Thoracic aorta (tissue), 2 donors: ENCODE results near the gene ENPP6. TPM values are rescaled to one million over a fixed set of nuclear protein-coding genes. Genes with fewer than 3 reads are reported as not detected.

ENCODE experiments used
- ATAC-seq: fragments of 150-250 bp; one replicate; pipeline ENCODE4 v1.8.0; 2017; ENCODE audit warnings: low read depth; ENCODE audit not compliant: insufficient number of reproducible peaks, low FRiP score
- DNase-seq: peaks from one replicate; pipeline ENCODE4 v3.0.0-alpha.2; 2020; ENCODE audit warnings: low spot score
- H3K27ac ChIP-seq, 2 donors: fragments of 200-600 bp; sonication (generic); 1 replicate in 1 of 2; 2 replicates in 1 of 2; pipeline ENCODE4 v1.5.1; 2016; ENCODE audit warnings: mild to moderate bottlenecking in 2 of 2, moderate library complexity in 2 of 2
- H3K27me3 ChIP-seq: fragments of 200-600 bp; sonication (generic); replicated peaks from 2 replicates; pipeline ENCODE4 v1.6.0; 2016; ENCODE audit warnings: mild to moderate bottlenecking; ENCODE audit not compliant: insufficient read depth
- H3K36me3 ChIP-seq: fragments of 200-600 bp; sonication (generic); one replicate; pipeline ENCODE4 v1.5.1; 2016
- H3K4me1 ChIP-seq, 2 donors: fragments of 200-600 bp; sonication (generic); 1 replicate in 1 of 2; 2 replicates in 1 of 2; pipeline versions ENCODE4 v1.5.1 to v1.6.0; 2016; ENCODE audit warnings: low read depth in 2 of 2, mild to moderate bottlenecking in 1 of 2; ENCODE audit not compliant: control insufficient read depth in 1 of 2
- H3K4me3 ChIP-seq: fragments of 200-600 bp; sonication (generic); 2 replicates; pipeline ENCODE4 v1.5.1; 2016; ENCODE audit warnings: mild to moderate bottlenecking
- H3K9me3 ChIP-seq: fragments of 200-600 bp; sonication (generic); 2 replicates; pipeline ENCODE4 v1.5.1; 2016
- total RNA-seq, 2 donors: library from RNA; depleted of rRNA; stranded (reverse); fragments of >200 nt; gene quantifications; one replicate each; pipeline versions ENCODE4 v1.1.0 to v1.2.3, GENCODE V29; 2016
- TF ChIP-seq, protein P1 (sequence below): fragments of 200-600 bp; sonication (generic); IDR thresholded peaks from one replicate; pipeline ENCODE4 v1.5.1; 2019; ENCODE audit warnings: antibody characterized with exemption

ENPP6 gene
- total RNA-seq, 2 donors from 2014 or later = 0.27 to 2.0 TPM

DNA sequence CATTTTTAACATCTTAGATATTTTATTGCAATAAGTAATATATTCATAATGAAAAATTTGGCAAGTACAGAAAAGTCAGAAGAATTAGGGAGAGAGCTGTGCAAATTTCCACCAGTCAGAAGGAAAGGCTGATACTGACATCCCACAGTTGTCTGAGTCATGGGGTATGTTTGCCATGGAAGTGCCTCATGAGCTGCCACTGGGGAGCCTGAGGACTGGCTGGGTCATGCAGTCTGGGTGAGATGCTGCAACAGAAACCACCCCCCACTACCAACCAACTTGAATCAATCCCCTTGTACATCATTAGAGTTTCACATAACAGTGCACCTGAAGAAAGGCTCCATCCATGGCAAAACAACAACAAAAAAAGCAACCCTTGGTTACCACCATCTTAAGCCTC is 45.2 kb upstream of the ENPP6 start:
- TF ChIP-seq, protein P1, sequence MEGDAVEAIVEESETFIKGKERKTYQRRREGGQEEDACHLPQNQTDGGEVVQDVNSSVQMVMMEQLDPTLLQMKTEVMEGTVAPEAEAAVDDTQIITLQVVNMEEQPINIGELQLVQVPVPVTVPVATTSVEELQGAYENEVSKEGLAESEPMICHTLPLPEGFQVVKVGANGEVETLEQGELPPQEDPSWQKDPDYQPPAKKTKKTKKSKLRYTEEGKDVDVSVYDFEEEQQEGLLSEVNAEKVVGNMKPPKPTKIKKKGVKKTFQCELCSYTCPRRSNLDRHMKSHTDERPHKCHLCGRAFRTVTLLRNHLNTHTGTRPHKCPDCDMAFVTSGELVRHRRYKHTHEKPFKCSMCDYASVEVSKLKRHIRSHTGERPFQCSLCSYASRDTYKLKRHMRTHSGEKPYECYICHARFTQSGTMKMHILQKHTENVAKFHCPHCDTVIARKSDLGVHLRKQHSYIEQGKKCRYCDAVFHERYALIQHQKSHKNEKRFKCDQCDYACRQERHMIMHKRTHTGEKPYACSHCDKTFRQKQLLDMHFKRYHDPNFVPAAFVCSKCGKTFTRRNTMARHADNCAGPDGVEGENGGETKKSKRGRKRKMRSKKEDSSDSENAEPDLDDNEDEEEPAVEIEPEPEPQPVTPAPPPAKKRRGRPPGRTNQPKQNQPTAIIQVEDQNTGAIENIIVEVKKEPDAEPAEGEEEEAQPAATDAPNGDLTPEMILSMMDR = no peak
- H3K27me3 ChIP-seq = no peaks in the 10 kb centered on the region
- H3K4me3 ChIP-seq = no peak overlapping the region
- H3K9me3 ChIP-seq = no peaks in the 10 kb centered on the region
- no peaks in the 10 kb centered on the region for H3K4me1 ChIP-seq
- DNase-seq (no peak), ATAC-seq (no peak)
- no peak overlapping the region for H3K27ac ChIP-seq
- H3K36me3 ChIP-seq = no peaks in the 10 kb centered on the region

DNA sequence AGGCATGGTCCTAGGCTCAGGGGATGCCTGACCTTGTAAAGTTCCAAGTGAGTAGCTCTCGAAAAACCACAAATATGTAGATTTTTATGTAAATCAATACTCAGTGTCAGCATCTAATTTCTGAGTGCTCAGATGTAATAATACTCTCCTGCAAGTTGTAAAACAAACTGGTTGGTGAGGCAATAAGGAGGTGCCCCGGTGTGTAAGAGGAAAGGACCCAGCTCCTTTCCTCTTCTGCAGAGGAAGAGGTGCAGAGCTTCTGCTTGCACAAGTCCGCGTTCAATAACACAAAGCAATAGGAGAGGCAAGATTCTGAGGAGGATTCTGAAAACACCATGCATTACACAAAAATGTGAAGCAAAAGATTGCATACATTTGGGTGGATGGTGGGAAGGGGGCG is 43.6 kb upstream of the ENPP6 start:
- Histone ChIP-seq H3K27ac (no peak overlapping the region), H3K36me3 (no peaks in the 10 kb centered on the region), H3K4me3 (no peak overlapping the region), H3K9me3 (no peaks in the 10 kb centered on the region), H3K4me1 (no peaks in the 10 kb centered on the region), H3K27me3 (no peaks in the 10 kb centered on the region)
- DNase-seq (no peak), ATAC-seq (no peak)
- TF ChIP-seq, protein P1 = no peak

DNA sequence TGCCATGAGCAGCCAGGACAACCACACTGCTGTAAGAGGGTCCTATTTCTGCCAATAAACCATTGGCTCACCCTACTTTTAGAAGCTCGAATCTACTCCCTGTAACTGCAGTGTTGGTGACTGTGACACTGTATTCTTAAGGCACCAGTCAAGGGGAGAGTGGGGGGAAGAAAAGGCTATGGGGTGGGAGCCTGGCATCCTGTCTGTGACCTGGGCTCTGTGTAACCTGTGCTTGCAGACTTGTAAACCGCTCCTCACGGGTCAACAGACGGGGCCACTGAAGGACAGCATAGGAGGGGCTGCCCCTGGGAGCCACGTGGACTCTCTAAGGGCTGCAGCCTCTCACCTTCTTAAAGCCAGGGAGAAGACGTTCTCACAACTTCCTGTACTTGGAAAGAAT is 42.2 kb upstream of the ENPP6 start:
- no peak overlapping the region for H3K4me3 ChIP-seq
- no peak overlapping the region for H3K27ac ChIP-seq
- H3K4me1 ChIP-seq = no peaks in the 10 kb centered on the region
- ATAC-seq = no peak
- no peak for DNase-seq
- TF ChIP-seq, protein P1 = no peak
- H3K9me3 ChIP-seq = no peaks in the 10 kb centered on the region
- H3K36me3 ChIP-seq = no peaks in the 10 kb centered on the region
- H3K27me3 ChIP-seq = no peaks in the 10 kb centered on the region

DNA sequence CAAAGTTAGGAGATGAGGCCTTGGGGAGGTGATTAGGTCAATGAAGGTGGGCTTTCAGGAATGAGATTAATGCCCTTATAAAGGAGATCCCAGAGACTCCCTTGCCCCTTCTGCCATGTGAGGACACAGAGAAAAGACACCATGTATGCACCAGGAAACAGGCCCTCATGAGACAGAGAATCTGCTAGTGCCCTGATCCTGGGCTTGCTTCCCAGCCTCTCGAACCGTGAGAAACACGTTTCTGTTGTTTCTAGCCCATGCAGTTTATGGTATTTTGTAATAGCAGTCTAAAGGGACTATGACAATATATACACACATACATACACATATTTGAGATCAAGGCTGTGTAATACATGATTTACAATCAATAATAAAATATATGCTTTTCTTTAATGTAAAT is 41.4 kb upstream of the ENPP6 start:
- TF ChIP-seq, protein P1 = no peak
- no peak overlapping the region for H3K27ac ChIP-seq
- no peaks in the 10 kb centered on the region for H3K27me3 ChIP-seq
- ATAC-seq (no peak), DNase-seq (no peak)
- H3K36me3 ChIP-seq = no peaks in the 10 kb centered on the region
- no peaks in the 10 kb centered on the region for H3K4me1 ChIP-seq
- H3K4me3 ChIP-seq = no peak overlapping the region
- H3K9me3 ChIP-seq = no peaks in the 10 kb centered on the region

DNA sequence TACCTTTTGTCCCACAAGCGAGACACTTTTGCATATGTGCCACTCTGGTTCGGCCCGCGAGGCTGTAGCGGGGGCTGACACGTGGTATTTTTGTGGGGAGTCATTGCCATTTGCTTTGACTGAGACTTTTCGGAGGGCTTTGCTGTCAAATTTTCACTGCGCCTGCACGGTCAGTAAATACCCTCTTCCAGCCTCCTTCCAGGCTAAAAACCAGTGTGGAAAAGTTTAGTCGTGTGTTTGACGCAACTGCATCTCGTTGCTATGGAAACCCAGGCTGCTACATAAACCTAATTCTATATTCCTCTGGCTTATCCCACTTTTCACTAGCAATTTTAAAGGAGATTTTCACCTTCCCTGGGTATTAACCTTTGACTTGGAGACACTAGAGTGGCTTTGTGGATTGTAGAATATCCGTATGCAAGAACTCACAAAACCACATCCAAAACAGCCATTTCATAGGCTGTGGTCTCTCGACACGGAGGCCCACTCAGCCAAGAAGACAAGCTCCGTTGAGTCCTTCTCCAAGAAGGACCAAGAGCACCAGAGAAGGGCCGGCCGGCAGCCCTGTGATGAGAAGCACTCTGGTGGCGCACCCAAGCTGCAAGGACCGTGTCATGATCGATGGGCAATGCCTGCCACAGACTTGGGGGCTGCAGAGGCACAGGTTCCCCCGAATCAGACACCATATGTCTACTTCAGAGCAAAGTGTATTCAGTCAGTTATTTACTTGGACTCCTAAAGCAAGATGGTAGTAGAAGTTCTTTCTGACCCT is 38.4 kb upstream of the ENPP6 start:
- no peak for ATAC-seq
- Histone ChIP-seq H3K4me1 (no peaks in the 10 kb centered on the region), H3K27ac (no peak overlapping the region), H3K9me3 (no peaks in the 10 kb centered on the region), H3K36me3 (no peaks in the 10 kb centered on the region), H3K4me3 (no peak overlapping the region), H3K27me3 (no peaks in the 10 kb centered on the region)
- DNase-seq = no peak
- TF ChIP-seq, protein P1 = no peak
